ENCODE measurements around the gene CDC5L. TPM values are rescaled to one million over a fixed set of nuclear protein-coding genes. Genes with fewer than 3 reads are reported as not detected.
A peak's percentile ranks its signal among the peaks of the same experiment; 100 is the strongest.

The CDC5L gene
- total RNA-seq, 1 donor from 2014 or later = 17.3 TPM

DNA sequence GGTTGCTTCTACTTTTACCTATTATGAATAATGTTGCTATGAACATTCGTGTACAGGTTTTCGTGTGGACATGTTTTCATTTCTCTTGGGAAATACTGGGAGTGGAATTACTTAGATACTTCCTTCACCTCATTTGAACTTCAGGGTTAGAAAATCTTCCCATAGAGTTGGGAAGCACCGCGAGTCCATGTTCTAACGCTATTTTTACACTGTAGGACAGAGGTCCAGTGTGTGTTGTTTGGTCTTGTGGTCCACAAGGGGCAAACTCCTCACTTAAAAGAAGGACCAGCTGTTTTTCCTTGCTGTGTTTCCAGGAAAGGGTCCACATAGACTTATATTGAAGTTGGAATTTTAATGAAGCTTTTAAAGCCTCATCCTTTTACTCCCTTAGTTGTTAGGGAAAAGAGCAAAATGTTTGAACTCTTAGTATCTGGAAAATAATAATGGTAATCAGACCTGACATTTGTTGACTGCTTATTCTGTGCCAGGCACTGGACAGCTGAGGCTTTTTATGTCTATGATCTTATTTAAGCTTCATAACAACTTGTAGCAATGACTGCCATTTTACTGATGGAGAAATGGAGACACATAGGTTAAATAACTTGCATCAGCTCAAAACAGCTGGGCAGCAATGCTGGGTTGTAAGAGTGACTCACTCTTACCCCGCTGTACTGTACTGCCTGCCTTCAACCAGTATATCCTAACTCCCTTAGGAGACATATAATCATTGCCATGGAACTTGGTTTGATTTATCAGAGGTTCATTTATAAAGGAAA lies 52.0 kb downstream of the CDC5L start:
- H3K27me3 Mint-ChIP-seq (ENCODE audit: unreplicated experiment) = no peaks in the 10 kb centered on the region
- H3K4me1 Mint-ChIP-seq (ENCODE audit: unreplicated experiment) = peaks cover 6% of the 10 kb centered on the region
- peaks cover 29% of the 10 kb centered on the region for H3K36me3 Mint-ChIP-seq (ENCODE audit: low read depth, unreplicated experiment)
- TF ChIP-seq, protein P1, sequence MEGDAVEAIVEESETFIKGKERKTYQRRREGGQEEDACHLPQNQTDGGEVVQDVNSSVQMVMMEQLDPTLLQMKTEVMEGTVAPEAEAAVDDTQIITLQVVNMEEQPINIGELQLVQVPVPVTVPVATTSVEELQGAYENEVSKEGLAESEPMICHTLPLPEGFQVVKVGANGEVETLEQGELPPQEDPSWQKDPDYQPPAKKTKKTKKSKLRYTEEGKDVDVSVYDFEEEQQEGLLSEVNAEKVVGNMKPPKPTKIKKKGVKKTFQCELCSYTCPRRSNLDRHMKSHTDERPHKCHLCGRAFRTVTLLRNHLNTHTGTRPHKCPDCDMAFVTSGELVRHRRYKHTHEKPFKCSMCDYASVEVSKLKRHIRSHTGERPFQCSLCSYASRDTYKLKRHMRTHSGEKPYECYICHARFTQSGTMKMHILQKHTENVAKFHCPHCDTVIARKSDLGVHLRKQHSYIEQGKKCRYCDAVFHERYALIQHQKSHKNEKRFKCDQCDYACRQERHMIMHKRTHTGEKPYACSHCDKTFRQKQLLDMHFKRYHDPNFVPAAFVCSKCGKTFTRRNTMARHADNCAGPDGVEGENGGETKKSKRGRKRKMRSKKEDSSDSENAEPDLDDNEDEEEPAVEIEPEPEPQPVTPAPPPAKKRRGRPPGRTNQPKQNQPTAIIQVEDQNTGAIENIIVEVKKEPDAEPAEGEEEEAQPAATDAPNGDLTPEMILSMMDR (IDR thresholded peaks at IDR 0.05; ENCODE audit: unreplicated experiment) = no peak
- no peak for DNase-seq (ENCODE audit: low spot score)
- H3K27ac Mint-ChIP-seq (ENCODE audit: unreplicated experiment) = no peak overlapping the region
- no peaks in the 10 kb centered on the region for H3K9me3 Mint-ChIP-seq (ENCODE audit: unreplicated experiment)
- no peak overlapping the region for H3K4me3 Mint-ChIP-seq (ENCODE audit: unreplicated experiment)

DNA sequence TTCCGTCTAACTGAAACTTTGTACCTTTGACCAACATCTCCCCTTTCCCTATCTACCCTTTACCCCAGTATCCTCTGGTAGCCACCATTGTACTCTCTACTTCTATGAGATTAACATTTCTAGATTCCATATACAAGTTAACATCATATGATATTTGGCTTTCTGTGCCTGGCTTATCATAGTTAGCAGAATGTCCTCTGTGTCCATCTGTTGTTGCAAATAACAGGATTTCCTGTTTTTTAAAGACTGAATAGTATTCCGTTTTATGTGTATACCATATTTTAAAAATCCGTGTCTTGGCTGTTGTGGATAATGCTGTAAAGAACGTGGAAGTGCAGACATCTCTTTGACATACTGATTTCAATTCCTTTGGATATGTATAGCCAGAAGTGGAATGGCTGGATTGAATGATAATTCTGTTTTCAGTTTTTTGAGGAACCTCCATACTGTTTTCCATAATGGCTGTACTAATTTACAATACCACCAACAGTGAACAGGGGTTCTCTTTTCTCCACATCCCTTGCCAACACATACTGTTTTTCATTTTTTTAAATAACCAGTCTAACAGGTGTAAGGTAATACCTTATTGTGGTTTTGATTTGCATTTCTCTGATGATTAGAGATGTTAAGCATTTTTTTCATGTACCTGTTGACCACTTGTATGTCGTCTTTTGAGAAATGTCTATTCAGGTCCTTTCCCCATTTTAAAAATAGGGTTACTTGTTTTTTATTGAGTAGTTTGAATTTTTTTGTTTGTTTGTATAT lies 53.8 kb downstream of the CDC5L start:
- TF ChIP-seq, protein P1 (IDR thresholded peaks at IDR 0.05; ENCODE audit: unreplicated experiment) = no peak
- Mint-ChIP-seq H3K9me3 (ENCODE audit: unreplicated experiment) (no peaks in the 10 kb centered on the region), H3K36me3 (ENCODE audit: low read depth, unreplicated experiment) (peaks cover 36% of the 10 kb centered on the region), H3K4me3 (ENCODE audit: unreplicated experiment) (peak overlapping the region; percentile 32), H3K27ac (ENCODE audit: unreplicated experiment) (no peak overlapping the region), H3K4me1 (ENCODE audit: unreplicated experiment) (peaks cover 6% of the 10 kb centered on the region), H3K27me3 (ENCODE audit: unreplicated experiment) (no peaks in the 10 kb centered on the region)
- no peak for DNase-seq (ENCODE audit: low spot score)

DNA sequence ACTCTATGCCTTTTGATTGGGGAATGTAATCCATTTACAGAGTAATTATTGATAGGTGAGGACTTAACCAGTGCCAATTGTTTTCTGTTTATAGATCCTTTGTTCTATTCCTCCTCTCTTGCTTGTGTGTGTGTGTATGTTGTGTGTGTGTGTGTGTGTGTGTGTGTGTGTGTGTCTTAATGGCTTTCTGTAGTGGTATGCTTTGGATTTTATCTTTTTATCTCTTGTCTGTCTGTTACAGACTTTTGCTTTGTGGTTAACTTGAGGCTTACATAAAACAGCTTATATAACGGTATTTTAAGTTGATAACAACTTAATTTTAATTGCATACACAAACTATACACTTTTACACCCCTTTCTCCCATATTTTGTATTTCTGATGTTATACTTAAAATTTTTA lies 54.7 kb downstream of the CDC5L start:
- TF ChIP-seq, protein P1 (IDR thresholded peaks at IDR 0.05; ENCODE audit: unreplicated experiment) = no peak
- Mint-ChIP-seq H3K9me3 (ENCODE audit: unreplicated experiment) (no peaks in the 10 kb centered on the region), H3K36me3 (ENCODE audit: low read depth, unreplicated experiment) (peaks cover 36% of the 10 kb centered on the region), H3K4me1 (ENCODE audit: unreplicated experiment) (peaks cover 6% of the 10 kb centered on the region), H3K4me3 (ENCODE audit: unreplicated experiment) (peak overlapping the region; percentile 45), H3K27me3 (ENCODE audit: unreplicated experiment) (no peaks in the 10 kb centered on the region), H3K27ac (ENCODE audit: unreplicated experiment) (no peak overlapping the region)
- no peak for DNase-seq (ENCODE audit: low spot score)

DNA sequence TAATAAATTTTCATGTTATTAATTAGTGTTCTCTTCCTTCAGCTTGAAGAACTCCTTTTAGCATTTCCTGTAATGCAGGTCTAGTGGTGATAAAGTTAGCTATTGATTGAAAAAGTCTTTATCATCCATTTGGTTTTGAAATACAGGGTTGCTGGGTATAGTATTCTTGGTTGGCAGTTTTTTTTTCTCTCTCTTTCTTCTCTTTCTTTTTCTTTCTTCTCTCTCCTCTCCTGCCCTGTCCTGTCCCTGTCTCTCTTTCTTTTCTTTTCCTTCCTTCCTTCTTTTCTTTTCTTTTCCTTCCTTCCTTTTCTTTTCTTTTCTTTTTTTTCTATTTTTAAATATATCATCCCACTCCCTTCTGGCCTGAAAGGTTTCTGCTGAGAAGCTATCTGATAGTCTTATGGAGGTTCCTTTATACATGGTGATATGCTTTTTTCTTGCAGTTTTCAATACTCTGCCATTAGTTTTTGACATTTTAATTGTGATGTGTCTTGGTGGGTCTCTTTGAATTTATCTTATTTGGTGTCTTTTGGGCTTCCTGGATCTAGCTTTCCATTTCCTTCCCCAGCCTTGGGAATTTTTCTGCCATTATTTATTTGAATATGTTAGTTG lies 55.4 kb downstream of the CDC5L start:
- Mint-ChIP-seq H3K36me3 (ENCODE audit: low read depth, unreplicated experiment) (peaks cover 42% of the 10 kb centered on the region), H3K4me3 (ENCODE audit: unreplicated experiment) (peak overlapping the region; percentile 8), H3K4me1 (ENCODE audit: unreplicated experiment) (peaks cover 6% of the 10 kb centered on the region), H3K27ac (ENCODE audit: unreplicated experiment) (no peak overlapping the region), H3K27me3 (ENCODE audit: unreplicated experiment) (no peaks in the 10 kb centered on the region), H3K9me3 (ENCODE audit: unreplicated experiment) (no peaks in the 10 kb centered on the region)
- no peak for DNase-seq (ENCODE audit: low spot score)
- TF ChIP-seq, protein P1 (IDR thresholded peaks at IDR 0.05; ENCODE audit: unreplicated experiment) = no peak
